ENCODE measurements around the gene PDZD2.

PDZD2 gene

DNA sequence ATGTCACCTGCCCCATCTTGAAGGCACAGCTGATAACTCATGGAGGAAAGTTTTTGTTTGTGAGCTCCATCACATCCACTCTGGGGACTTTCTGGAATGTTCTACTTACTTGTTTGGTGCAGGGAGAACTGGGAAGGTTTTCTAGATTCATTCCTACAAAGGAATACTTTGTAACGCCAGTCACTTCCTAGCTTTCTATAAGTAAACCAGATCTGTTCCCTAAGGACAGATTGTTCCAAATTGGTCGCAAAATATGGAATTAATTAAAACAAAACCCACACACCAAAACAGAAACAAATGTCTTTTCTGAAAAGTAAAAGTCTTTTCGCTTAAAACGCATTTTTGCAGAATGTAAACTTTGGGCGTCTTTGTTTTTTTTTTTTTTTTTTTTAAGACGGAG lies 167.6 kb downstream of the PDZD2 start:
- in situ Hi-C loops (cut with MboI; ENCODE audit: low pct_unique_long_range_greater_than_20kb, low sequenced_read_pairs, unreplicated experiment): loop anchor here (25.0 kb wide), 2 partner anchors 219 to 281 kb away; no protein-coding TSS in a partner anchor
- no peak for TF ChIP-seq CTCF (IDR thresholded peaks at IDR 0.05; ENCODE audit: extremely low read depth, insufficient read depth, missing control alignments)
- no peak for DNase-seq (ENCODE audit: low spot score)

DNA sequence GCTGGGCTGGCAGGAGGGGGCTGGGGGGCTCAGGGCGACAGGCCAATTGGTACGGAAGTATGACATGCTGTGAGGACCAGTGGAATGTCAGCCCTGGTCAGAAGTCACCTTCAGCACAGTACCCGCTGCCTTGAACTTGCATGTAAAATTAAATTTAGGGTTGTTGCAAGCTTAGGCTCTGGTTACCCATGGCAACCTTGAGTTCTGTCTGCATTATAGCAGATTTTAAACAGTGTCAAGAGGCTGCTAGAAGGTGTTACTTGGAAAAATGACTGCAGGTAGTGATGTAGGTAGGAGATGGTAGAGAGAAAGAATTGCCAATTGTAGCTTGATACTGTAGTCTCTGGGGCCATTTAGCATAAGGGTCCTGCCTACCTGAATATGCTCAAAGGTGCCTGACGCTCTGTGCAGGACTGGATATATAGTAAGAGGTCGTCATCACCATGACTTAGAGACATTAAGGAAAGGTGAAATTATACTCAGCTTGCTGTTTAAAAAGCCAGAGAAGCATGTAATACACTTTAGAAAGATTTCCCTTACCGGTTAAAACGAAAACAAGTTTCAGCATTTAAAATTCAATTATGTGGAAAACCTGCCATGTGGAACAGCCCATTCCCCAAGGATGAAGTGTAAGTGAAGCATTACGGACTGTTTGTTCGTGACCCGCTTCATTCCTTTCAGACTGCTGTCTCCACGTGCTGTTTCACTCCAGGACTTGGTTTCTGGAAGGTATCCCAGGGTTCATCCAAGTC lies 169.0 kb downstream of the PDZD2 start:
- DNase-seq (ENCODE audit: low spot score): no peak
- TF ChIP-seq CTCF (IDR thresholded peaks at IDR 0.05; ENCODE audit: extremely low read depth, insufficient read depth, missing control alignments): no peak
- in situ Hi-C loops (cut with MboI; ENCODE audit: low pct_unique_long_range_greater_than_20kb, low sequenced_read_pairs, unreplicated experiment): loop anchor here (25.0 kb wide), 2 partner anchors 221 to 279 kb away; no protein-coding TSS in a partner anchor

- peak; percentile 65 for DNase-seq (ENCODE audit: low spot score)
- TF ChIP-seq CTCF (IDR thresholded peaks at IDR 0.05; ENCODE audit: extremely low read depth, insufficient read depth, missing control alignments): peak; percentile 64
- in situ Hi-C loops (cut with MboI; ENCODE audit: low pct_unique_long_range_greater_than_20kb, low sequenced_read_pairs, unreplicated experiment): loop anchor here (25.0 kb wide), 2 partner anchors 222 to 278 kb away; no protein-coding TSS in a partner anchor
Observed at GRCh38 chr5:31809050-31809870, 170.3 kb downstream of the PDZD2 start.

DNA sequence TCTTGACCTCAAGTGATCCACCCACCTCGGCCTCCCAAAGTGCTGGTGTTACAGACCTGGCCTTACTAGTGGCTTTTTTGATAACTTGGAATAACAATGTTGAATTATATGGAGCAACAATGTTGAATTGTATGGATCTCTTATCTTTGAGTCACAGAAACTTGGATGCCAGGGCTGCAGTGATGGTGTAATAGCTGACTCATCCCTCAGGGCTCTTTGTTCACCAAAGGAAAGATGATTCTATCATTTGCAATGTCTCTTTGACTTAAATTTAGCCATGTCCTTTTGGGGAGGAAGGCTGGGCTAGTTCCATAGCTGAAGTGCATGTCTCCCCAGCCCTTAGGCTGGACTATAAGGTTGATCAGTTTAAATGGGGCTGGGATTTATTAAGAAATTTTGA lies 172.3 kb downstream of the PDZD2 start:
- in situ Hi-C loops (cut with MboI; ENCODE audit: low pct_unique_long_range_greater_than_20kb, low sequenced_read_pairs, unreplicated experiment): loop anchor here (25.0 kb wide), 2 partner anchors 224 to 276 kb away; no protein-coding TSS in a partner anchor
- no peak for DNase-seq (ENCODE audit: low spot score)
- TF ChIP-seq CTCF (IDR thresholded peaks at IDR 0.05; ENCODE audit: extremely low read depth, insufficient read depth, missing control alignments): no peak

DNA sequence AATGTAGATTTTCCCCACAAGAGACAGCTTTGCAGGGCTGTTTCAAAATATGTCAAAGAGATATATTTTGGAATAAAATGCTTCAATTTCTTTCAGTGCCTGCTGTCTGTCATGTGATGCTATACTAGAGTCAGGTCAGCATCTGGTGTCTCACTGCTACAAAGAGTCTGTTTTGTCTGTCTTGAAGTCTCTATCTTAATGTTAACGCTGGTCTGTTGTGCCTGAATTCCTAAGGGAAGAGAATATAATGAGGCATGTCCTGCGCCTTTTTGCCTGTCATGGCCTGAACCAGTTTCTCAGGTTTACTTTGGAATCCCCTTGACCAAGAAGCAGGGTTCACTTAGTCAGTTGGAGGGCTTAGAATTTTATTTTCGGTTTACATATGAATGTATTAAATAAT lies 176.4 kb downstream of the PDZD2 start:
- in situ Hi-C loops (cut with MboI; ENCODE audit: low pct_unique_long_range_greater_than_20kb, low sequenced_read_pairs, unreplicated experiment): loop anchor here (25.0 kb wide), 2 partner anchors 228 to 272 kb away; no protein-coding TSS in a partner anchor
- DNase-seq (ENCODE audit: low spot score): no peak
- no peak for TF ChIP-seq CTCF (IDR thresholded peaks at IDR 0.05; ENCODE audit: extremely low read depth, insufficient read depth, missing control alignments)

DNA sequence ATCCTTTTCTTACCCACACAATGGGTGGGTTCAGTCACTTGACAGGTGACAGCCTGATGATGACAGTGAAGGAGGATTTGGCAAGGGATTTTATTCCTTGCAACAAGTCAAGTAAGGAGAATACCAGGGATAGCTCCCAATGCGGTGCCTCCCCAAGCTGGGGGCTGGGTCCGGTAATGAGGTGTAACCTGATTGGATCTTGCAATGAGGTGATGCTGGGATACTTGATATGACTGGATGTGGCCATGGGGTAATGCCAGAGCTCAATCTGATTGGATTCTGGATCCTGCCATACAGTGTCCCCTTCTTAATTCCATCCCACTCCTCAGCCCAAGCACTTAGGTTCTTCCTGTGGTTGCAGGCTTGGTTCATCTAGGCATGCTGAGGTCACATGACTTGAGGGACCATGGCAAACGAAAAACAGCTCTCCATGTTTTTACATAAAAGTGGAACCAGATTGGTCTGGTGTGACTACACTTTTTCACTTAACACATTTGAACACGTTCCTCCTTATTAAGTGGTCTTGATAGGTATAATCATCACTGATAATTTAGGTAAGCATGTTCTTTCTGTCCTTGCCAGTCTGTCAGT lies 181.1 kb downstream of the PDZD2 start:
- TF ChIP-seq CTCF (IDR thresholded peaks at IDR 0.05; ENCODE audit: extremely low read depth, insufficient read depth, missing control alignments): no peak
- in situ Hi-C loops (cut with MboI; ENCODE audit: low pct_unique_long_range_greater_than_20kb, low sequenced_read_pairs, unreplicated experiment): loop anchor here (25.0 kb wide), 2 partner anchors 233 to 267 kb away; no protein-coding TSS in a partner anchor
- no peak for DNase-seq (ENCODE audit: low spot score)

All from GM13977 (cell line).